Measurements from ENCODE around the gene RNF187. TPM values are rescaled to one million over a fixed set of nuclear protein-coding genes. Genes with fewer than 3 reads are reported as not detected.

Gene RNF187
- total RNA-seq, 1 experiment from 2014 or later, result 63.4 TPM

DNA sequence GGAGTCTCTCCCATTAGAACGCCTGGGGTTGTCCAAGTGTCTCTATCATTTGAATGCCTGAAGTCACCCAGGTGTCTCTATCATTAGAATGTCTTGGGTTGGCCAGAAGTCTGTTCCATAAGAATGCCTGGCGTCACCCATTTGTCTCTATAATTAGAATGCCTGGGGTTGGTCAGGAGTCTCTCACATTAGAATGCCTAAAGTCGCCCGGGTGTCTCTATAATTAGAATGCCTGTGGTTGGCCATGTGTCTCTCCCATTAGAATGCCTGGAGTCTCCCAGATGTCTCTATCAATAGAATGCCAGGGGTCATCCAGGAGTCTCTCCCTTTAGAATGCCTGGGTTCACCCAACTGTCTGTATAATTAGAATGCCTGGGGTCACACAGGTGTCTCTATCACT lies 54.5 kb downstream of the RNF187 start:
- Mint-ChIP-seq H3K9me3 (peaks cover 78 to 79% of the 10 kb centered on the region in 2 experiments), H3K27me3 (ENCODE audit: low read depth) (peaks cover 100% of the 10 kb centered on the region), H3K27ac (no peak overlapping the region), H3K36me3 (ENCODE audit: insufficient read depth in 1 of 3, low read depth in 3 of 3) (peaks cover 0 to 7% (median 0%) of the 10 kb centered on the region in 3 experiments; a peak in 3 of 7 replicates), H3K4me3 (no peak overlapping the region), H3K4me1 (peaks cover 0 to 18% of the 10 kb centered on the region in 2 experiments; a peak in 1 of 4 replicates)
- no peak overlapping the region for H4K91ac ChIP-seq (ENCODE audit: insufficient read length, low read depth, low read length)
- no peak overlapping the region for H3K23ac ChIP-seq (ENCODE audit: insufficient read length, low read depth, low read length)
- H2BK20ac ChIP-seq (ENCODE audit: low read depth, low read length, poor library complexity, severe bottlenecking), result no peak overlapping the region
- H4K20me1 ChIP-seq (ENCODE audit: control insufficient read depth, insufficient read depth, insufficient read length), result no peaks in the 10 kb centered on the region
- H3K9me3 ChIP-seq (ENCODE audit: control insufficient read depth, low read depth, low read length), result peaks cover 11% of the 10 kb centered on the region
- H3K79me1 ChIP-seq (ENCODE audit: insufficient read depth, low read depth, low read length, poor library complexity, severe bottlenecking), result no peaks in the 10 kb centered on the region
- H3K27ac ChIP-seq (ENCODE audit: insufficient read length, low read depth, low read length), result no peak overlapping the region
- H2BK120ac ChIP-seq (ENCODE audit: low read depth, low read length, poor library complexity, severe bottlenecking), result no peak overlapping the region
- H3K14ac ChIP-seq (ENCODE audit: insufficient read depth, low read length), result no peak overlapping the region
- H3K56ac ChIP-seq (ENCODE audit: insufficient read length, low read depth, low read length), result no peak overlapping the region
- no peak overlapping the region for H4K5ac ChIP-seq (ENCODE audit: insufficient read length, low read depth, low read length)
- no peaks in the 10 kb centered on the region for H3K23me2 ChIP-seq (ENCODE audit: insufficient read length, low read depth, low read length, poor library complexity, severe bottlenecking)
- no peak overlapping the region for H2AFZ ChIP-seq (ENCODE audit: low read length)
- H2BK15ac ChIP-seq (ENCODE audit: low read depth, low read length), result no peak overlapping the region
- no peaks in the 10 kb centered on the region for H3K4me1 ChIP-seq (ENCODE audit: insufficient read depth, low read length)
- WGBS (ENCODE audit: extremely low coverage, insufficient read length, low lambda C conversion rate), result no CpG with 5 or more reads among the region's 4 CpGs
- H3K4ac ChIP-seq (ENCODE audit: low read depth, low read length), result no peak overlapping the region
- TF ChIP-seq, protein P1, sequence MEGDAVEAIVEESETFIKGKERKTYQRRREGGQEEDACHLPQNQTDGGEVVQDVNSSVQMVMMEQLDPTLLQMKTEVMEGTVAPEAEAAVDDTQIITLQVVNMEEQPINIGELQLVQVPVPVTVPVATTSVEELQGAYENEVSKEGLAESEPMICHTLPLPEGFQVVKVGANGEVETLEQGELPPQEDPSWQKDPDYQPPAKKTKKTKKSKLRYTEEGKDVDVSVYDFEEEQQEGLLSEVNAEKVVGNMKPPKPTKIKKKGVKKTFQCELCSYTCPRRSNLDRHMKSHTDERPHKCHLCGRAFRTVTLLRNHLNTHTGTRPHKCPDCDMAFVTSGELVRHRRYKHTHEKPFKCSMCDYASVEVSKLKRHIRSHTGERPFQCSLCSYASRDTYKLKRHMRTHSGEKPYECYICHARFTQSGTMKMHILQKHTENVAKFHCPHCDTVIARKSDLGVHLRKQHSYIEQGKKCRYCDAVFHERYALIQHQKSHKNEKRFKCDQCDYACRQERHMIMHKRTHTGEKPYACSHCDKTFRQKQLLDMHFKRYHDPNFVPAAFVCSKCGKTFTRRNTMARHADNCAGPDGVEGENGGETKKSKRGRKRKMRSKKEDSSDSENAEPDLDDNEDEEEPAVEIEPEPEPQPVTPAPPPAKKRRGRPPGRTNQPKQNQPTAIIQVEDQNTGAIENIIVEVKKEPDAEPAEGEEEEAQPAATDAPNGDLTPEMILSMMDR (conservative IDR thresholded peaks at IDR 0.05), result no peak
- peaks cover 86% of the 10 kb centered on the region for H3K27me3 ChIP-seq (ENCODE audit: insufficient read depth, low read length)
- no peak overlapping the region for H3T11ph ChIP-seq (ENCODE audit: low read length)
- no peak overlapping the region for H2BK12ac ChIP-seq (ENCODE audit: insufficient read length, low read depth, low read length)
- no peaks in the 10 kb centered on the region for H3K79me2 ChIP-seq (ENCODE audit: insufficient read depth, low read length)
- H3K9ac ChIP-seq (ENCODE audit: extremely low read depth, insufficient read length, low read length), result no peak overlapping the region
- no peak overlapping the region for H2AK5ac ChIP-seq (ENCODE audit: insufficient read length, low read length)
- no peak for DNase-seq
- H3K4me2 ChIP-seq (ENCODE audit: insufficient read depth, insufficient read length, low read length), result no peak overlapping the region
- no peak overlapping the region for H2BK5ac ChIP-seq (ENCODE audit: insufficient read length, low read length)
- H3K18ac ChIP-seq (ENCODE audit: insufficient read length, low read depth, low read length), result no peak overlapping the region
- H4K8ac ChIP-seq (replicated peaks; ENCODE audit: insufficient read length, low read depth, low read length), result no peak overlapping the region

Data from H9 (cell line).